ENCODE data around the gene SLC45A3.

Gene SLC45A3

DNA sequence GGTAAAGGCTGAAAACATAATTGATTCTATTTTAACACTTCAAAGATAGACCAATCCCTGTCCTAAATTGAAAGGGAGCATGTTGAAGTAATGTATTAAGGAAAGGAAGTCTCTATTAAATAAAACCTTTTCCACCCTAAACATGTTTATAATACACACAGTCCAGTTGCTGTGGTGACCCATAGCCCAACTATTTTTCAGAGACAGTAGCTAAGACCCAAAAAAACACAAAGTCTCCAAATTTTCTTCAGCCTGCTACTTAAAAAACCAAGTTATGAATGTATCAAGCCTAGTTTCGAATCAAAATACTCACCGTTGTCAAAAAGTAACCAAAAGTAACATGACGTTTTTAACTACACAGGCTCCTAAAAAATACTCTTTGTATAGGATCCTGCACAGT, 50.1 kb downstream of the SLC45A3 start:
- TF ChIP-seq, protein P1, sequence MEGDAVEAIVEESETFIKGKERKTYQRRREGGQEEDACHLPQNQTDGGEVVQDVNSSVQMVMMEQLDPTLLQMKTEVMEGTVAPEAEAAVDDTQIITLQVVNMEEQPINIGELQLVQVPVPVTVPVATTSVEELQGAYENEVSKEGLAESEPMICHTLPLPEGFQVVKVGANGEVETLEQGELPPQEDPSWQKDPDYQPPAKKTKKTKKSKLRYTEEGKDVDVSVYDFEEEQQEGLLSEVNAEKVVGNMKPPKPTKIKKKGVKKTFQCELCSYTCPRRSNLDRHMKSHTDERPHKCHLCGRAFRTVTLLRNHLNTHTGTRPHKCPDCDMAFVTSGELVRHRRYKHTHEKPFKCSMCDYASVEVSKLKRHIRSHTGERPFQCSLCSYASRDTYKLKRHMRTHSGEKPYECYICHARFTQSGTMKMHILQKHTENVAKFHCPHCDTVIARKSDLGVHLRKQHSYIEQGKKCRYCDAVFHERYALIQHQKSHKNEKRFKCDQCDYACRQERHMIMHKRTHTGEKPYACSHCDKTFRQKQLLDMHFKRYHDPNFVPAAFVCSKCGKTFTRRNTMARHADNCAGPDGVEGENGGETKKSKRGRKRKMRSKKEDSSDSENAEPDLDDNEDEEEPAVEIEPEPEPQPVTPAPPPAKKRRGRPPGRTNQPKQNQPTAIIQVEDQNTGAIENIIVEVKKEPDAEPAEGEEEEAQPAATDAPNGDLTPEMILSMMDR (IDR thresholded peaks at IDR 0.05; ENCODE audit: insufficient read depth, missing control alignments) = no peak
- DNase-seq (ENCODE audit: insufficient read length, low spot score) = no peak
- peak; percentile 29 for FAIRE-seq

DNA sequence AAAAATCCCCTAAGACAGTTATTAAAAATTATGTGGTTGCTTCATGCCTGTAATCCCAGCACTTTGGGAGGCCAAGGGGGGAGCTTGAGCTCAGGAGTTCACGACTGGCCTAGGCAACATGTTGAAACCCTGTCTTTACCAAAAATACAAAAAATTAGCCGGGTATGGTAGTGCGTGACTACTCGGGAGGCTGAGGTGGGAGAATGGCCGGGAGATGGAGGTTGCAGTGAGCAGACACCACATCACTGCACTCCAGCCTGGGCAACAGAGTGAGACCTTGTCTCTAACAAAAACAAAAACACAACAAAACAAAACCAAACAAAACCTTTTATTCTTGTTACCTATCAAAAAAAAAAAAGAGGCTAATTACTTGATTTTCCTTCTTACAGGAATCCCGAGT, 50.6 kb downstream of the SLC45A3 start:
- FAIRE-seq (no peak), DNase-seq (ENCODE audit: insufficient read length, low spot score) (no peak)
- TF ChIP-seq, protein P1 (IDR thresholded peaks at IDR 0.05; ENCODE audit: insufficient read depth, missing control alignments) = no peak

- no peak for DNase-seq (ENCODE audit: insufficient read length, low spot score)
- TF ChIP-seq, protein P1 (IDR thresholded peaks at IDR 0.05; ENCODE audit: insufficient read depth, missing control alignments) = no peak
- no peak for FAIRE-seq
Measured at GRCh38 chr1:205627956-205628355, 52.4 kb downstream of the SLC45A3 start.

DNA sequence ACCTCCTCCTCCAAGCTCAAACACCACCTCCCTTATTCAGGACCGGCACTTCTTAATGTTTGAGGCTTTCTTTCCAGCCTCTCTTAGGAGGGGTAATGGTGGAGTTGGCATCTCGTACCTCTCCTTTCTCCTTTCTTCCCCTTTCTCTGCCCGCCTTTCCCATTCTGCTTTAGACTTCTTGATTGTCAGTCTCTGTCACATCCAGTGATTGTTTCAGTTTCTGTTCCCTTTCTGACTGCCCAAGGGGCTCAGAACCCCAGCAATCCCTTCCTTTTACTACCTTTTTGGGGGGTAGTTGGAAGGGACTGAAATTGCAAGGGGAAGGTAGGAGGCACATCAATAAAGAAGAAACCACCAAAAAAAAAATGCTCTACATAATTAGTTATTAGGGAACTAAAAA, 54.1 kb downstream of the SLC45A3 start:
- DNase-seq (ENCODE audit: insufficient read length, low spot score) = no peak
- TF ChIP-seq, protein P1 (IDR thresholded peaks at IDR 0.05; ENCODE audit: insufficient read depth, missing control alignments) = no peak
- FAIRE-seq = no peak

GRCh38 chr1:205623646-205624045, 56.7 kb downstream of the SLC45A3 start:
- no peak for DNase-seq (ENCODE audit: insufficient read length, low spot score)
- FAIRE-seq = no peak
- TF ChIP-seq, protein P1 (IDR thresholded peaks at IDR 0.05; ENCODE audit: insufficient read depth, missing control alignments) = no peak

GRCh38 chr1:205620269-205620668, 60.0 kb downstream of the SLC45A3 start:
- DNase-seq (ENCODE audit: insufficient read length, low spot score) (no peak), FAIRE-seq (no peak)
- TF ChIP-seq, protein P1 (IDR thresholded peaks at IDR 0.05; ENCODE audit: insufficient read depth, missing control alignments) = no peak

- DNase-seq (ENCODE audit: insufficient read length, low spot score) (no peak), FAIRE-seq (no peak)
- TF ChIP-seq, protein P1 (IDR thresholded peaks at IDR 0.05; ENCODE audit: insufficient read depth, missing control alignments) = no peak
Measured at GRCh38 chr1:205619376-205619775, 60.9 kb downstream of the SLC45A3 start.
